GM18499 (cell line): ENCODE measurements around the gene TMEM203.

ENCODE experiments used
- ATAC-seq: cut with Tn5 transposase; IDR thresholded peaks from one replicate; pipeline ENCODE4 v1.9.1; 2021; ENCODE audit warnings: moderate number of reproducible peaks; ENCODE audit not compliant: insufficient read depth, unreplicated experiment

TMEM203 gene

GRCh38 chr9:137219757-137220316, 14.4 kb upstream of the TMEM203 start:
- ATAC-seq: no peak

GRCh38 chr9:137218754-137219271, 13.4 kb upstream of the TMEM203 start:
- ATAC-seq: no peak

GRCh38 chr9:137218212-137218753, 12.8 kb upstream of the TMEM203 start:
- ATAC-seq: no peak

- ATAC-seq: no peak
Measured at GRCh38 chr9:137217276-137218211, 12.1 kb upstream of the TMEM203 start.

- no peak for ATAC-seq
Measured at GRCh38 chr9:137216188-137216965, 10.9 kb upstream of the TMEM203 start.

- no peak for ATAC-seq
Measured at GRCh38 chr9:137215196-137215986, 9.9 kb upstream of the TMEM203 start.

- ATAC-seq: no peak
Measured at GRCh38 chr9:137214620-137215019, 9.2 kb upstream of the TMEM203 start.

GRCh38 chr9:137213160-137214060, 8.0 kb upstream of the TMEM203 start:
- ATAC-seq: no peak

- no peak for ATAC-seq
Measured at GRCh38 chr9:137212520-137212919, 7.1 kb upstream of the TMEM203 start.

- ATAC-seq: no peak
Measured at GRCh38 chr9:137211532-137211931, 6.1 kb upstream of the TMEM203 start.

GRCh38 chr9:137206602-137207001, 1.2 kb upstream of the TMEM203 start:
- ATAC-seq: no peak

GRCh38 chr9:137204731-137205125, 720 bp downstream of the TMEM203 start:
- ATAC-seq: no peak

- ATAC-seq: no peak
Measured at GRCh38 chr9:137202966-137203365, 2.5 kb downstream of the TMEM203 start.

- no peak for ATAC-seq
Measured at GRCh38 chr9:137201205-137201868, 4.1 kb downstream of the TMEM203 start.

- peak; percentile 82 for ATAC-seq
Measured at GRCh38 chr9:137200311-137201204, 4.9 kb downstream of the TMEM203 start, which contains the start of gene TPRN. Gene TPRN (minus strand): TSS chr9:137200741. CDS start chr9:137200711, 30 bp downstream.

GRCh38 chr9:137199411-137200121, 5.9 kb downstream of the TMEM203 start:
- ATAC-seq: no peak
